Measurements from ENCODE around the gene GAB4.
A peak's percentile ranks its signal among the peaks of the same experiment; 100 is the strongest.

Gene GAB4

GRCh38 chr22:17013396-17014100 is 5.5 kb upstream of the GAB4 start:
- Histone ChIP-seq H3K9me2 (replicated peaks; ENCODE audit: insufficient read depth, low read length) (no peaks in the 10 kb centered on the region), H3K36me3 (replicated peaks; ENCODE audit: insufficient read depth, low read length) (no peaks in the 10 kb centered on the region), H3K4me2 (ENCODE audit: low read depth, low read length) (no peak overlapping the region), H3K27me3 (replicated peaks; ENCODE audit: insufficient read depth, low read length) (no peaks in the 10 kb centered on the region), H4K20me1 (ENCODE audit: insufficient read depth, low read length) (no peaks in the 10 kb centered on the region), H3K27ac (ENCODE audit: low read length) (no peak overlapping the region), H3F3A (ENCODE audit: insufficient read depth, low read length) (no peaks in the 10 kb centered on the region), H3K79me2 (ENCODE audit: low read length) (no peaks in the 10 kb centered on the region), H3K9ac (ENCODE audit: low read length) (no peak overlapping the region), H2AFZ (ENCODE audit: low read length) (no peak overlapping the region), H3K4me3 (ENCODE audit: low read length) (no peak overlapping the region), H3K4me1 (ENCODE audit: low read length) (no peaks in the 10 kb centered on the region), H3K9me3 (replicated peaks; ENCODE audit: insufficient read depth, low read length) (no peaks in the 10 kb centered on the region)
- DNase-seq = no peak
- TF ChIP-seq CTCF (IDR thresholded peaks at IDR 0.05; ENCODE audit: low read length) (no peak), EZH2 (optimal IDR thresholded peaks at IDR 0.05; ENCODE audit: low read depth, low read length) (no peak), EZH2phosphoT487 (IDR thresholded peaks at IDR 0.05; ENCODE audit: low read length) (no peak)

GRCh38 chr22:17012267-17012666 is 4.2 kb upstream of the GAB4 start:
- no peaks in the 10 kb centered on the region for H3K4me1 ChIP-seq (ENCODE audit: low read length)
- no peaks in the 10 kb centered on the region for H3F3A ChIP-seq (ENCODE audit: insufficient read depth, low read length)
- H3K27me3 ChIP-seq (replicated peaks; ENCODE audit: insufficient read depth, low read length) = no peaks in the 10 kb centered on the region
- no peak for TF ChIP-seq CTCF (IDR thresholded peaks at IDR 0.05; ENCODE audit: low read length)
- no peak for TF ChIP-seq EZH2phosphoT487 (IDR thresholded peaks at IDR 0.05; ENCODE audit: low read length)
- TF ChIP-seq EZH2 (optimal IDR thresholded peaks at IDR 0.05; ENCODE audit: low read depth, low read length) = no peak
- H3K27ac ChIP-seq (ENCODE audit: low read length) = no peak overlapping the region
- no peak overlapping the region for H2AFZ ChIP-seq (ENCODE audit: low read length)
- H3K9me2 ChIP-seq (replicated peaks; ENCODE audit: insufficient read depth, low read length) = no peaks in the 10 kb centered on the region
- H3K36me3 ChIP-seq (replicated peaks; ENCODE audit: insufficient read depth, low read length) = no peaks in the 10 kb centered on the region
- no peaks in the 10 kb centered on the region for H3K9me3 ChIP-seq (replicated peaks; ENCODE audit: insufficient read depth, low read length)
- H4K20me1 ChIP-seq (ENCODE audit: insufficient read depth, low read length) = no peaks in the 10 kb centered on the region
- no peaks in the 10 kb centered on the region for H3K79me2 ChIP-seq (ENCODE audit: low read length)
- H3K9ac ChIP-seq (ENCODE audit: low read length) = no peak overlapping the region
- H3K4me3 ChIP-seq (ENCODE audit: low read length) = no peak overlapping the region
- no peak overlapping the region for H3K4me2 ChIP-seq (ENCODE audit: low read depth, low read length)
- DNase-seq = no peak

- H3K27me3 ChIP-seq (replicated peaks; ENCODE audit: insufficient read depth, low read length) = no peaks in the 10 kb centered on the region
- H3K9ac ChIP-seq (ENCODE audit: low read length) = no peak overlapping the region
- TF ChIP-seq EZH2 (optimal IDR thresholded peaks at IDR 0.05; ENCODE audit: low read depth, low read length) = no peak
- no peak for TF ChIP-seq EZH2phosphoT487 (IDR thresholded peaks at IDR 0.05; ENCODE audit: low read length)
- 0 out of 2 replicates have a peak, but pooled peaks have one; percentile 3 for TF ChIP-seq CTCF (IDR thresholded peaks at IDR 0.05; ENCODE audit: low read length)
- H3F3A ChIP-seq (ENCODE audit: insufficient read depth, low read length) = no peaks in the 10 kb centered on the region
- no peak overlapping the region for H3K27ac ChIP-seq (ENCODE audit: low read length)
- H3K9me2 ChIP-seq (replicated peaks; ENCODE audit: insufficient read depth, low read length) = no peaks in the 10 kb centered on the region
- H3K36me3 ChIP-seq (replicated peaks; ENCODE audit: insufficient read depth, low read length) = no peaks in the 10 kb centered on the region
- H3K4me1 ChIP-seq (ENCODE audit: low read length) = no peaks in the 10 kb centered on the region
- H3K9me3 ChIP-seq (replicated peaks; ENCODE audit: insufficient read depth, low read length) = no peaks in the 10 kb centered on the region
- DNase-seq = no peak
- no peak overlapping the region for H3K4me2 ChIP-seq (ENCODE audit: low read depth, low read length)
- H4K20me1 ChIP-seq (ENCODE audit: insufficient read depth, low read length) = no peaks in the 10 kb centered on the region
- H3K4me3 ChIP-seq (ENCODE audit: low read length) = no peak overlapping the region
- H3K79me2 ChIP-seq (ENCODE audit: low read length) = no peaks in the 10 kb centered on the region
- H2AFZ ChIP-seq (ENCODE audit: low read length) = no peak overlapping the region
Observed at GRCh38 chr22:17009640-17010291, 1.7 kb upstream of the GAB4 start.

All from MM.1S (cell line).